HL-60 (cell line): Measurements from ENCODE around the gene ERCC6L2.

Source experiments
- DNase-seq, 2 experiments: peaks; one replicate each; pipeline ENCODE4 v3.0.0-alpha.2; 2010 to 2020; ENCODE audit warnings: low read depth in 1 of 2, low spot score in 1 of 2
- H3K27ac ChIP-seq: fragments of 250-450 bp; sonication (Bioruptor Pico); replicated peaks from 2 replicates; pipeline ENCODE4 v1.5.1; 2020; ENCODE audit warnings: mild to moderate bottlenecking, moderate library complexity
- H3K27me3 ChIP-seq: fragments of 250-450 bp; sonication (Bioruptor Pico); 2 replicates; pipeline ENCODE4 v1.5.1; 2021; ENCODE audit warnings: mild to moderate bottlenecking, moderate library complexity; ENCODE audit not compliant: insufficient read depth, poor library complexity, severe bottlenecking
- H3K4me3 ChIP-seq: replicated peaks from 2 replicates; pipeline ENCODE4 v1.5.1; 2011; ENCODE audit warnings: mild to moderate bottlenecking, control low read depth, low read length; ENCODE audit not compliant: insufficient read depth
- GABPA ChIP-seq: IDR thresholded peaks from 2 replicates; pipeline ENCODE4 v1.6.1; 2012; ENCODE audit warnings: low read depth
- POLR2AphosphoS5 ChIP-seq: IDR thresholded peaks from 2 replicates; pipeline ENCODE4 v1.6.1; 2012; ENCODE audit warnings: low read depth
- REST ChIP-seq: IDR thresholded peaks from 2 replicates; pipeline ENCODE4 v1.6.1; 2012; ENCODE audit warnings: low read depth; ENCODE audit not compliant: insufficient replicate concordance
- SPI1 ChIP-seq: IDR thresholded peaks from 2 replicates; pipeline ENCODE4 v1.6.1; 2012; ENCODE audit warnings: low read depth, mild to moderate bottlenecking, borderline replicate concordance
- TF ChIP-seq, protein P1 (sequence below): IDR thresholded peaks from one replicate; pipeline ENCODE4 v1.5.1; 2011; ENCODE audit warnings: low read length, control low read depth, inconsistent platforms; ENCODE audit not compliant: insufficient read depth

The ERCC6L2 gene

GRCh38 chr9:95852059-95853032 is 23.1 kb upstream of the ERCC6L2 start:
- DNase-seq, result no peak
- TF ChIP-seq POLR2AphosphoS5 (no peak), SPI1 (no peak), GABPA (no peak), REST (no peak)
- TF ChIP-seq, protein P1, sequence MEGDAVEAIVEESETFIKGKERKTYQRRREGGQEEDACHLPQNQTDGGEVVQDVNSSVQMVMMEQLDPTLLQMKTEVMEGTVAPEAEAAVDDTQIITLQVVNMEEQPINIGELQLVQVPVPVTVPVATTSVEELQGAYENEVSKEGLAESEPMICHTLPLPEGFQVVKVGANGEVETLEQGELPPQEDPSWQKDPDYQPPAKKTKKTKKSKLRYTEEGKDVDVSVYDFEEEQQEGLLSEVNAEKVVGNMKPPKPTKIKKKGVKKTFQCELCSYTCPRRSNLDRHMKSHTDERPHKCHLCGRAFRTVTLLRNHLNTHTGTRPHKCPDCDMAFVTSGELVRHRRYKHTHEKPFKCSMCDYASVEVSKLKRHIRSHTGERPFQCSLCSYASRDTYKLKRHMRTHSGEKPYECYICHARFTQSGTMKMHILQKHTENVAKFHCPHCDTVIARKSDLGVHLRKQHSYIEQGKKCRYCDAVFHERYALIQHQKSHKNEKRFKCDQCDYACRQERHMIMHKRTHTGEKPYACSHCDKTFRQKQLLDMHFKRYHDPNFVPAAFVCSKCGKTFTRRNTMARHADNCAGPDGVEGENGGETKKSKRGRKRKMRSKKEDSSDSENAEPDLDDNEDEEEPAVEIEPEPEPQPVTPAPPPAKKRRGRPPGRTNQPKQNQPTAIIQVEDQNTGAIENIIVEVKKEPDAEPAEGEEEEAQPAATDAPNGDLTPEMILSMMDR, result no peak
- no peak overlapping the region for H3K27ac ChIP-seq
- H3K4me3 ChIP-seq, result no peak overlapping the region
- H3K27me3 ChIP-seq, result no peaks in the 10 kb centered on the region

- TF ChIP-seq REST (no peak), SPI1 (no peak), POLR2AphosphoS5 (no peak), GABPA (no peak)
- TF ChIP-seq, protein P1, result no peak
- no peak for DNase-seq
- no peak overlapping the region for H3K27ac ChIP-seq
- H3K27me3 ChIP-seq, result no peaks in the 10 kb centered on the region
- H3K4me3 ChIP-seq, result no peak overlapping the region
Measured at GRCh38 chr9:95854386-95855020, 21.0 kb upstream of the ERCC6L2 start.

DNA sequence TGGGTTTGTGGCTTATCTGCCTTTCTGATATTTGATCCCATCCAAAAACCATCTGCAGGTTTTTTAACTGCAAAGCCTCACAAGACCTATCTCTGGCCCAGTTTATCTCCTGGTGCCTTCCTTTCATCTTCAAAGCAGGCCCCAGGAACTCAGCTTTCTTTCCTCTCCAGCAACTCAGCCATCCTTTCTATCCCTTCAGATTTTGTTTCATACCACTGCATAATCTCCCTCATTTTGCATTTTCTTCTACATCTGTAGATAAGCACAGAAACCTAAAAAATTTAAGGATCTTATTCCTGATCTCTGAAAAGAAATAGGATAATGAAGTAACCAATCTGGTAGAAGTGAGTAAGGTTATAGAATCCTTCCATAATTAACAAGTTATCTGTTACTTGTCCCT is 19.5 kb upstream of the ERCC6L2 start:
- no peak overlapping the region for H3K4me3 ChIP-seq
- no peak for DNase-seq
- TF ChIP-seq SPI1, result no peak
- H3K27ac ChIP-seq, result no peak overlapping the region
- no peaks in the 10 kb centered on the region for H3K27me3 ChIP-seq

GRCh38 chr9:95857124-95857523 is 18.4 kb upstream of the ERCC6L2 start:
- Histone ChIP-seq H3K27ac (no peak overlapping the region), H3K4me3 (no peak overlapping the region), H3K27me3 (no peaks in the 10 kb centered on the region)
- no peak for DNase-seq
- TF ChIP-seq GABPA (no peak), REST (no peak), SPI1 (no peak), POLR2AphosphoS5 (no peak)
- TF ChIP-seq, protein P1, result no peak
